GDM1 (cell line): ENCODE data around the gene GRK3.
"Not testable (repeated sequence)": the region's sequence is repeated elsewhere in the genome, so short reads cannot be mapped to it uniquely, and the experiment has no call there.

ENCODE experiments used
- DNase-seq: peaks from one replicate; lab custom pipeline; 2025; lab: John Stamatoyannopoulos, UW

GRK3 gene

DNA sequence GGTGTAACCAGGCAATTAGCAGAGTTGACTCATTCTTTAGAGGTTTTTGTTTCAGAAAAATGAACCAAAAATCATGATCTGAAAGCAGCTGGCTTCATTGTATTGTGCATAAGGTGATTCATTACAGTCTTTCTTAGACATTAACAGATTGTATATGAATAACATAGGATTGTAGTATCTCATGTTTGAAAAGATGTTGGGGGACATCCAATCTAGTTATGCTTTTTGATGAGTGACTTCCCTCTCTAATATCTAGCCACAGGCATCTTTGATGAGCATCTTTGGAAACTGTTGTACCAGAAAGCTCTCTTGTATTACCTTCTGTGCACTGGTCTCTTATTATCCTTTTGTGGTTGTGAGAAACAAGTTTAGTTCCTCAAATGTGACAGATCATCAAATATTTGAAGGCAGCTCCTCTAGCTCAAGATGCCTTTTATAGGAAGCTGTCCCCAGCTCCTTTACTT is 8.3 kb downstream of the GRK3 start:
- no peak for DNase-seq

DNA sequence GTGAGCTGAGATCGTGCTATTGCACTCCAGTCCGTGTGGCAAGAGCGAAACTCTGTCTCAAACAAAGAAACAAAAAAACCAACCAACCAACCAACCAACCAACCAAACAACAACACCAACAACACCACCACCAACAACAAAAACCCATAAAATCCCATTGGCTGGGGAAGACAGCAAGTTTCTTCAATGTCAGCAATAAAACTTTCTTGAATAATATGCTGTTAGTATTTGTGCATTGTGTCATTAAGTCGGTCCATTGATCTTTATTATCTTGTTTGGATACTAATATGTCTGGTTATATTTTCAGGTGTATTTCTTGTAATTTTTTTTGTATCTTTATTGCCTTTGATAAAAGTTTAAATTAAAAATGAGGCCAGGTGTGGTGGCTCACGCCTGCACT is 9.4 kb downstream of the GRK3 start:
- DNase-seq = no peak

DNA sequence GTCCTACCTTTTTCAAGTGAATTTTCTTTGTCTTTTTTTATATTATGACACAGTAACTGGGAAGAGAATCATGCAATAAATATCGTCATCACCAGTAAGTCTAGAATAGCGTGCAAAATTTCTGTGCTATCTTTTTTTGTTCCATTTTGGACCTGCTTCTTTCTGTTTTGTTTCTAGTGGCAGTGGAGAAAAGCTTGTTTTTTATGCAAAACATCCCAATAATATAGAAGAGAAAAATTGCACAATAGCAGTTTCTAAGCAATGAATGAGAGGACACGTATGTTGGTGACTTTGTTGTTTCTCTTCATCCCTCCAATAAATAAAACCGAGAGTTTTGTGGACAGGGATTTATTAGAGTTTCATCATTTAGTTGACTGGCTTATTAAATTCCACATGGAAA is 10.3 kb downstream of the GRK3 start:
- DNase-seq = no peak

DNA sequence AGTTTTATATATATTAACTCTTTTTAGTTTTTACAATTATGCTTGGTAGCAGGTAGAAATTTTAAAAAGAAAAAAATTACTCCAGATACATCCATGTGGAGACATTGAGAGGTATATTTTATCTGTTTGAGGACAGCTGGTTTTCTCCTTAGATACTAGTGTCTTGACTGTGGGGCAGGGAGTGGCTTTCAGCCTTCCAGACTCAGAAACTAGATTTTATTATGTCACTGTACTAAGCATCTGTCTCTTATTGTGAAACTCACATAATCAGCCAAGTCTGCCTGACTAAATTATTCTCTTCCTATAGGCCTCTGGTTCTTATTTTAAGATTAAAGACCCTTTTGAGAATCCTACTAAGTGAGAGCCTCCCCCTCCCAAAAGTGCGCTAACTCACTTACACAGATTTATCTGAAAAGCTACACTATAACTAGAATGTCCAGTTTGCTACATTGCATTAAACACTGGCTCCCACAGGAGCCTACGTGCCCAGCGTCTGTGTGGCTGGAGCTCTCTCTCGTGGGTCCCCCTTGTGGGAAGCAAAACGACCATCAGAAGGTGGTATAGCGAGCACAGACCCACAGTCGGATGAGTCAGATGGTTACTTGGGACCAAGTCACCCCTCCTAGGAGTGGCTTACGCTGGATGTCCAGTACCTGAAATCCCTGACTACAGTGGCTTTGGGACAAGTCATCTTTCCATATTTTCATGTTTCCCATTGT is 11.4 kb downstream of the GRK3 start:
- DNase-seq = not testable (repeated sequence)

DNA sequence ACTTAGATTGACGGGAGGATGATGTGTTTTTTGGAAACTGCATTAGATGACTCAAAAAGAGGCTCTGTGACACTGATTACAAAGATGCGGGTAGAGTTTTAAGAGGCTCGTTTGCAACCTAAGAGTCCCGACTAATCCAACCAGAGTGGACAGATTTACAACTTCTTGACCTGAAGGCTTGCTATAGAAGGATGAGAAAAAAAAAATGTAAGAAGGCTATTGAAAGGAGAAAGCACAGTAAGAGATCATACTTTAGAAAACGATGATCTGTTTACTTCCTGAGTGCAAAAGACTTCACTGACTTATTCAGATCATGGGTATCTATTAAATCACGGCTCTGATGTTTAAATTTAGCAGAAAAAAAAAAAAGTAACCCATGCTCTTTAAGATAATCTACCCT is 17.0 kb downstream of the GRK3 start:
- DNase-seq = not testable (repeated sequence)

DNA sequence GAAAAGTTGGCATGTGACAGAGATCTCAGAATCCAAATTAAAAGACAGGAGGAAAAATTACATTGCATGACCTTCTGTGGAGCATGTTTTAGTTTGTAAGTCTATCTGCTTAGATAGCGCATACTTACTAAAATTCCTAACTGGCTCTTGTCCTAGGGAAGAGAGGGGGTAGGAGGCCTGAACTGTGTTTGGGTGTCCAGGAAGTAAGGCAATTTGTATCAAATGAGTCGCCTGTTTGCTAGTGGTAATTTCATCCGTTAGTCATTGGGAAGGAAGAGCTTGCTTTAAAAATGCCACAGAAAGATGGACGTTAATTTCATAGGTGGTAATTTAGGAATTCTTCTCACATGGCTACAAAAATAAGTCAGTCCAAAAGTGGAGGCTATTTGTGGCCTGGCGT is 18.5 kb downstream of the GRK3 start:
- no peak for DNase-seq

DNA sequence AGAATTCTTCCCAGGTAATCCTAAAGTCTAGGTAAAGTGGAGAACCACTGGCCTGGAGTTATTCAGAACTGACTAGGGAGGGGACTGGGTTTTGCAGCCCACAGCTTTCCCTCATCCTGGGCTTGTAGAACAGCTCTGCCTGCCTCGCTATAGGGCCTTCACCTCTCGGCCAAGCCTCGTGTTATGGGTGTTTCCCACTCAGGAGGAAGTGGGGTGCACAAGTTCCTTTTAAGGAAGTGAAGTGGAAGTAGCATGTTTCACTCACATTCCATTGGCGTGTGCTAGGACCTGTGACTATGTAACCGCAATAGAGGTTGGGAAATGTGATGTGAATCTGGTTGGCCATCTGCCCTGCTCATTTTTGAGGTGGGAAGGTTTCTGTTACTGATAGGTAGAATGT is 20.5 kb downstream of the GRK3 start:
- not testable (repeated sequence) for DNase-seq

DNA sequence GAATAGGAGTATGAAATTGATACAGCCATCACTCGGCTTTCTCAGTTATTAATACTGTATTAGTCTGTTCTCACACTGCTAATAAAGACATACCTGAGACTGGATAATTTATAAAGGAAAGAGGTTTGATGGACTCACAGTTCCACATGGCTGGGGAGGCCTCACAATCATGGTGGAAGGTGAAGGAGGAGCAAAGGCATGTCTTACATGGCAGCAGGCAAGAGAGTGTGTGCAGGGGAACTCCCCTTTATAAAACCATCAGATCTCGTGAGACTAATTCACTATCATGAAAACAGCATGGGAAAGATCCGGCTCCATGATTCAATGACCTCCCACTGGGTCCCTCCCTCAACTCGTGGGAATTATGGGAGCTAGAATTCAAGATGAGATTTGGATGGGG is 25.2 kb downstream of the GRK3 start:
- not testable (repeated sequence) for DNase-seq

DNA sequence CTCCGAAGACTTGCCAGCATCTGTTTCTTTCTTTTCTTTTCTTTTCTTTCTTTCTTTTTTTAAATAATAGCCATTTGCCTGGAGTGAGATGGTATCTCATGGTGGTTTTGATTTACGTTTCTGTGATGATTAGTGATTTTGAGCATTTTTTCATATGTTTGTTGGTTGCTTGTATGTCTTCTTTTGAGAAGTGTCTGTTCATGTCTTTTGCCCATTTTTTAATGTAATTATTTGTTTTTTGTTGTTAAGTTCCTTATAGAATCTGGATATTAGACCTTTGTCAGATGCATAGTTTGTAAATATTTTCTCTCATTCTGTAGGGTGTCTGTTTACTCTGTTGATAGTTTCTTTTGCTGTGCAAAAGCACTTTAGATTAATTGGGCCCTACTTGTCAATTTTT is 28.8 kb downstream of the GRK3 start:
- DNase-seq = not testable (repeated sequence)

DNA sequence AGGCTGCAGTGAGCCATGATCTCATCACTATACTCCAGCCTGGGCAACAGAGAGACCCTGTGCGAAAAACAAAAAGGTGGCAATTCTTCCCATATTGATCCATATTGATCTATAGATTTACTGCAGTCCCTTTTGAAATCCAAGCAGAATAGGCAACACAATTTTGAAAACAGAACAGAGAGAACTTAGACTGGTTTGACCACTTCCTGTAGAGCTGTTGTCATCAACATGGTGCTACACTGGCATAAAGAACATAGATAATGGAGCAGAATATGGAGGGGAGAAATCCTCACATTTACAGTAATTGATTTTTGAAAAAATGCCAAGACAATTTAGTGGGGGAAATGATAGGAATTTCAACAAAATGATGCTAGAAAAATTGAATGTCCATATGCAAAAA is 34.1 kb downstream of the GRK3 start:
- DNase-seq = no peak

DNA sequence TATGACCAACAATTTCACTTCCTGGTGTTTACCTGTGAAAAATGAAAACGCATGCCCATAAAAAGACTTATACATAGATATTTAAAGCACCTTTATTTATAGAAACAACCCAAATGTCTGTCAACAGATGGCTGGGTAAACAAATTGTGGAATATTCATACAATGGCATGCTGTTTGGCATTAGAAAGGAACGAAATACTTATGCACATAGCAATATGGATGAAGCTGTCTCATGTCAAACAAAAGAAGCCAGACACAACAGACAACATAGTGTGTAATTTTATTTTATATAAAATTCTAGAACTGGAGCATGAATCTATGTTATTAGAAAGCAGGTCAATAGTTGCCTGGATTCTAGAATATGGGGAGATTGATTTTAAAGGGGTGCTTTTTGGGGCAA is 38.0 kb downstream of the GRK3 start:
- no peak for DNase-seq

DNA sequence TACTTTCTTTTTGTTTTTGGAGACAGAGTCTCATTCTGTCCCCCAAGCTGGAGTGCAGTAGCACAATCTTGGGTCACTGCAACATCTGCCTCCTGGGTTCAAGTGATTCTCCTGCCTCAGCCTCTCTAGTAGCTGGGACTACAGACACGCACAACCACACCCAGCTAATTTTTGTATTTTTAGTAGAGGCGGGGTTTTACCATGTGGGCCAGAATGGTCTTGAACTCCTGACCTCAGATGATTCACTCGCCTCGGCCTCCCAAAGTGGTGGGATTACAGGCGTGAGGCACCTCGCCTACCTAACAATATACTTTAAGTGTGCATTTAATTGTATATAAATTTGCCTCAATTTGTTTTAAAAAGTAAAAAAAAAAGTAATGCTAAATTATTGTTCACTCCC is 38.4 kb downstream of the GRK3 start:
- DNase-seq = no peak

DNA sequence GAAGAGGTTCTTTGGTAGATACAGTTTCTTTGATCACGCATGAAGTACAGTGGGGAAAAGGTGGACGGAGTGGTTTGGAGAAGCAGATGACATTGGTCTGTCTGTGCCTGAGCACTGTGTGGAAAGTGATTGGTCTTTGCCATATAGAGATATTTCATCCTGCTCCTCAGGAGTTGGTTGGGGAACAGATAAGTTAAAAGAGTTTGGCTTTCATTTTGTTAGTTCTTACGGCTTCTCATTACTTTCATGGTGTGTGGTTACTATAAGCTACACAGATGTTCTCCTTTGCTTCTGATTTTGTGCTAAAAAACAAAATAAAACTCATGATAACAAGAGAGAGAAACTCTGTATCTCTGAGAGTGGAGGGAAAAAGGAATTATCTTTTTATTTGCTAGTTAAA is 40.7 kb downstream of the GRK3 start:
- not testable (repeated sequence) for DNase-seq

DNA sequence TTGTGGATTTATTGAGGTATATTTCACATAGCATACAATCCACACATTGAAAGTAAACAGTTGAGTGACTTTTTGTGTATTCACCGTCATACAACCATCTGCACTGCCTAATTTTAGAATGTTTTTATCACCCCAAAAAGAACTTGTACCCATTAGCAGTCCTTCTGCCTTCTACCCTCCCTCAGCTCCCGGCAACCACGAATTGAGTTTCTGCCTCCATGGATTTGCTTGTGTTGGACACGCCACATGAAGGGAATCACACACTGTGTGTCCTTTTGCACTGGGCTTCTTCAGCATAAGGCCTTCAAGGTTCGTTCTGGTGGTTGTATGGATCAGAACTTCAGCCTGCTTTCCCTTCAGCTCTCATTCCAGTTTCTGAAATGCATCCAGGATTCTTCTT is 41.1 kb downstream of the GRK3 start:
- not testable (repeated sequence) for DNase-seq

DNA sequence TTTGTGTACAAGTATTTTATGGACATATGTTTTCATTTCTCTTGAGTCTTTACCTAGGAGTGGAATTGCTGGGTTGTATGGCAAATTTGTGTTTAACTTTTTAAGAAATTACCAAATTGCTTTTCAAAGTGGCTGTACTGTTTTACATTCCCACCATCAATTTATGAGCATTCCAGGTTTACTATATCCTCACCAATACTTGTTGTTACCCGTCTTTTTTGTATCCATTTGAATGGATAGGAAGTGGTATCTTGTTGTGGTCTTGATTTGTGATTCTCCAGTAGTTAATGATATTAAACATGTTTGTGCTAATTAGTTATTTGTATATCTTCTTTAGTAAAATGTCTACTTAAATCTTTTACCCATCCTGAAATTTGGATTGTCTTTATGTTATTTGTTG is 46.8 kb downstream of the GRK3 start:
- not testable (repeated sequence) for DNase-seq

DNA sequence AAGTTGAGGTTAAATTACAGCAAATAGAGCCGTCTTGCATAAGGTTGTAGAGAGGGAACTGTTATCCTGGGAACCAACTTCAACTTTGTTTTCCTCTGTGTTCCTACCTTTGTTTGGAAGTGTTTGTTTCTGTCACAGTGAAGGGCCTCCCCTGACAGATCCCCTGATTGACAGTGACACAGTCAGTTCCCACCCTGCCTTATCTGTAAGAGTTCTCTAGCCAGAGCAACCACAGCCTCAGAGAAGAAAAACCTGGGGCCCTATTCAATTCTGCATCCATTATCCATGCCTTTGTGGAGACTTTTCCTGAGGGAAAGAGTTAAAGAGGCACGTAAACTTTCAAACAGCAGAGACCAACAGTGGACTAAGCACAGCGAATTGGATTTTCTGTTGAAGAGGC is 48.7 kb downstream of the GRK3 start:
- DNase-seq = not testable (repeated sequence)

DNA sequence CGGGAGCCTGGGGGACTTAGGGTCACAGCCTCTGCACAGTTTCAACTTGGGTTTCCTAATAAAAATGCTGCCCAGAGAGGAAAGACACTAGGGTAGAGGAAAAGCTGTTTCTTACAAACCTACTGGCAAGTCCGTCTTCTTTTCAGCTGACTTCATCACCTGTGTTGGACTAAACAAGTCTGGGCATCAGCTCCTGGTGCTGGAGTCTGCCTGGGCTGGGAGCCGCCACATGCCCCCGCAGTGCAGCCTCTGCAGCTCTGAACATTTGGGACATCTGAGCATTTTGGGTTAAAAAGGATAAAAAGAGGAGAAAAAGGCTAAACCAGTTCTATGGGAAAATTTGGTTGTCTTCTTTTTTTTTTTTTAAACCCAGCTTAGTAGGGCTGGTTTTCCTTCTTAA is 49.1 kb downstream of the GRK3 start:
- DNase-seq = not testable (repeated sequence)

DNA sequence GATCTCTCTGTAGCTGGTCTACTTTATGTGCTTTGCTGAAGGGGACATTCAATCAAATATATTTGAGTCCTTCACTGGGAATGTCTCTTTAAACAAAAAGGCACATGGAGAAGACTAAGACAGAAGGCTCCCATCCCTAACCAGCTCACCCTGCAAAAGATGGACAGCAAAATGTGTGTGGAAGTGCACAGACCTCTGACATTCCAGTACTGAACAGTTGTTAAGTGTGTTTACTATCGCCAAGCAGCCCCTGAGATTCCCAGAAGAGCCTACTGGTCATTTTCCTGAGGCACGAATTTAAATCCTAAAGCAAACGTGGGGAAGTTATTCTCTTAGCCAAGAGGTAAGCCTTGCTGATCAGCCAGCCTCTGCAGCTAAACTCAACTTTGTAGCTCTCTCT is 50.3 kb downstream of the GRK3 start:
- not testable (repeated sequence) for DNase-seq

DNA sequence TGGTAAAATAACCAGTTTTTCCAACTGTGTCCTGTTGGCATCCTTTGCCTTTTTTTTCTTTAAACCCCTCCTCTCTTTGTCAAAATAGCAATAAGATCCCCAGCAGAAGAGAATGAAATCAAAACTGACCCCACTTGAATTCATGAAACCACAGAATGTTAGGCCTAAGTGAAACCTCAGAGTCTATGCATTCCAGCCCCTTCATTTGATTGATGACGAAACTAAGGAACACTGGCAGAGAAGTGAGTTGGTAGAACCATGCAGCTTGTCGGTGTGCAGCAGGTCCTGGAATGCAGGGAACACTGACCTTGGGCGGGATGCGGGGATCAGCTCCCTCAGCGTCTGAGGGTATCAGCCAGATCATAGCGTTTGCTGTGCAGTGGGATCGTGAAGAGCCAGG is 57.5 kb downstream of the GRK3 start:
- no peak for DNase-seq

DNA sequence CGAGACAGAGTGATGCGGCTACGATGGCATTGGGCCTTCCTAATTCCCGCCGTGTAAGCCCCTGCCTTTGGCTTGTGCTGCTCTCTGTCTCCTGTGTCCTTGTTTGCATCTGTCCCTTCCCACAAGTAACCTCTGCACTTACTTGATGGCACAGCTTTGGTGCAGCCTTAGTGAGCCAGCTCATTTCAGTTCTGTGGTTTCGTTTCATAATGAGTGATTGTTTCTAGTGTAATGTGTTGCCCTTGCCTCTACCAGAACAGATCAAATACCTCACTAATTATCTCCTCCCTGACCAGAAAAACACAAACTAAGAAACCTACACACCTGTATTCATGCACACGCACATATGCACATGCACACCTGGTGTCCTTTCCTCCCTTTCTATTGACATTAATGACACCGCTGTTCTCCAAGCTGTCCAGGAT is 58.8 kb downstream of the GRK3 start:
- DNase-seq = no peak

DNA sequence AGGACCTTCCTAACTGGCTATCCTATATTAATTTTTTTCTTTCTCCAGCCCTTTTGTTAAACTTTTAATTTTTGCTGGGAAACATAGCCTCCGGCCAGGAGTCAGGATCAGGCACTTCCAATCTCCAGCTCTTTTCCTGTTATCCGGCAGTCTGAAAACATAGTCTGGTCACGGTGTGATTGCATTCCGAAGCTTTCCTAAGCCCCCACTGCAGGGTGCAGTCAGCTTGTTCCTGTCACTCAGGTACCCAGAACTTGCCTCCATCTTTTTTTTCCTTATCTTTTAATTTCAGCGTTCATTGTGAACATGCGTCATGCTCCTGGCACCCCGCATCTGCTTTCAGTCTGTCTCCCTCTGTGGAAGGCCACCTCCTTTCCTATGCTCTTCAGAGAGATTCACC is 59.4 kb downstream of the GRK3 start:
- no peak for DNase-seq

DNA sequence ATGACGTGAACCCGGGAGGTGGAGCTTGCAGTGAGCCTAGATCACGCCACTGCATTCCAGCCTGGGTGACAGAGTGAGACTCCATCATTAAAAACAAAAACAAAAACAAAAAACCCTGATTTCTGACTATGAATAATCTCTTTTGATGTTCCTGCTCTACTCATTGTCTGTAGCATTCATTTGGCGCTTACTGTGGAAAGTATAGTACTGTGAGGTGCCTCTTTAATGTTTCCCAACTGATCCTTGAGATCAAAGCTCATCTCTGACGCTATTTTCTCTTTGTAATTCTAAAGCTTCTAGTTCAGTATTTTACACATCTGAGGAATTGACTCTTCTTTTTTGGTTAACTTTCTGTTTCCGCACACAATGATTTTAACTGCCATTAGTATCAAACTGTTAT is 60.0 kb downstream of the GRK3 start:
- DNase-seq = no peak

DNA sequence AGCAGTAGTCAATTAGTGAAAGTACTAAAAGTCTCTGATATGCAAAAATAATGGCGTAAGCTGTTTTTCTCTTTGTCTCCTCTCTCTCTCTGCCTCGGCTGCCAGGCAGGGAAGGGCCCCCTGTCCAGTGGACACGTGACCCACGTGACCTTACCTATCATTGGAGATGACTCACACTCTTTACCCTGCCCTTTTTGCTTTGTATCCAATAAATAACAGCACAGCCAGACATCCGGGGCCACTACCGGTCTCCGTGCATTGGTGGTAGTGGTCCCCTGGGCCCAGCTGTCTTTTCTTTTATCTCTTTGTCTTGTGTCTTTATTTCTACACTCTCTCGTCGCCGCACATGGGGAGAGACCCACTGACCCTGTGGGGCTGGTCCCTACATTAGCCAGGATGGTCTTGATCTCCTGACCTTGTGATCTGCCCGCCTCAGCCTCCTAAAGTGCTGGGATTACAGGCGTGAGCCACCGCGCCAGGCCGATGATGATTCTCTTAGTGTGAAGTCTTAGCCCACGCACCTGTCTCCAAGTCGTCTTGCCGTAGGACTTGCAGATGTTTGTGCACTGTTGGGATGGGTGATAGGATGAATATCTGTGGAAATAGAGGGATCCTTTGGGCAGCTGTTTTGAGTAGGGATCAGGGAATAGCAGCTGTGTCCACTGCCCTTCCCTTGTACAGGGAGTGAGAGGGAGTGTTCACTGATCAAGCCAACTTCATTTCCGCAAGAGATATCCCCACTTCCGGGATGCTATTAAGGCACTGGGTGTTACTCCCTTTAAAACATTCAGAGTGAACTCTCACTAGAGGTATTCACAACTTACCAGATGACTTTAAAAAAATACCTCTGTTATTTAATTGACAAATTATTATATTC is 61.5 kb downstream of the GRK3 start:
- not testable (repeated sequence) for DNase-seq
